Activated CD8-positive, alpha-beta memory T cell treated with anti-CD3 and anti-CD28 coated beads for 48 hours (primary cell): ENCODE data around the gene SCN1B.
A peak's percentile ranks its signal among the peaks of the same experiment; 100 is the strongest.
"Not testable (repeated sequence)": the region's sequence is repeated elsewhere in the genome, so short reads cannot be mapped to it uniquely, and the experiment has no call there.

Source experiments
- DNase-seq, 3 experiments: peaks; one replicate each; pipeline ENCODE4 v3.0.0-alpha.2; 2020; ENCODE audit warnings: low read depth in 2 of 3, low spot score in 2 of 3

The SCN1B gene

DNA sequence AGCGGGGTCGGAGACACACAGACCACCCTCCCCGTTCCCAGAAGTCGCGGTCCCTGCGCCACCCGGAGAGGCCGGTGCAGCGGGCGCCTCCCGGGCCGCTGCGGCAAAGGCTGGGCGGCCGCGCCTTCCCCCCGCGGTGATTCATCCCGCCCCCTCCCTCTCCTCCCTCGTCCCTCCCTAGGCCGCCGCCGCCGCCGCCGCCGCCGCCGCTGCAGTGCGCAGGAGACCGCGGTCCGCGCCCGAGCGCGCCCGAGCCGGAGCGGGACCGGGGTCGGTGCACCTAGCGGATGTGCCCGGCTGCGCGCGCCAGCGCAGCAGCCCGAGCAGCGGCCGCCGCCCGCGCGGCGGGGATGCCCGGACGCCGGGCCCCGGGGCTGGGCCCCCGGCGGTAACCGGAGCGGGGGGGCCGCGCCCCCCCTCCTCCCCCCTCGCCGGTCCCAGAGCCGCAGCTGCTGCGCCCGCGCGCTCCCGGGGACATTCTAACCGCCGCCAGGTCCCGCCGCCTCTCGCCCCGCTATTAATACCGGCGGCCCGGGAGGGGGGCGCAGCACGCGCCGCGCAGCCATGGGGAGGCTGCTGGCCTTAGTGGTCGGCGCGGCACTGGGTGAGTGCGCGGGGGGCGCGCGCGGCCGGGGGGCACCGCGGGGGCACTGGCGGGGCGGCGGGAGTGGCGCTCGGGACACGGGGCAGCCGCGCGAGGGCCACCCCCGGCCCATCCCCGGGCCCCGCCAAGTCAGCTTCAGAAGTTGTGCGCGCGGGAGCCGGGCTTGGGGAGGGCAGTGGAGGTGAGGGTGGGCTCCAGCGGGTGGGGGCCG is at the start of gene SCN1B:
SCN1B (plus strand) TSS at position 214 of the 815 bp plus-strand sequence; CDS start at position 565, 351 bp downstream.
- DNase-seq: peak in 2 of 3 experiments; percentile 51 to 56

DNA sequence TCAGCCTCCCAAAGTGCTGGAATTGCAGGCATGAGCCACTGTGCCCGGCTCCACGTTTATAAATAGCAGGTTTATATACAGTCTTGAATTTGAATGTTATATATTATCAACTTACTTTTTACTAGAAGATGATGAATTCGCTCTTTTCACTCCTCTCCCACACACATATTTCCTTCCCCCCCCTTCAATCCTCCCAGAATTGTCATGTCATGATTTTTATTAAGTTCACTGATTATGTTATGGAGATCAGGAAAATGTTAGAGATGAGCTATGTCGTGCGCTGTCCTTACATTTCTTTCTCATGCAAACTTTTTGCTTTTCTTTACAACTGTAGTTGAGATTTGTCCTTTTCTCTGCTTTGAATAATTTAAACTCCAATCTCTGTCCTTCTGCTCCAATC is 48.0 kb upstream of the SCN1B start:
- DNase-seq: no peak

DNA sequence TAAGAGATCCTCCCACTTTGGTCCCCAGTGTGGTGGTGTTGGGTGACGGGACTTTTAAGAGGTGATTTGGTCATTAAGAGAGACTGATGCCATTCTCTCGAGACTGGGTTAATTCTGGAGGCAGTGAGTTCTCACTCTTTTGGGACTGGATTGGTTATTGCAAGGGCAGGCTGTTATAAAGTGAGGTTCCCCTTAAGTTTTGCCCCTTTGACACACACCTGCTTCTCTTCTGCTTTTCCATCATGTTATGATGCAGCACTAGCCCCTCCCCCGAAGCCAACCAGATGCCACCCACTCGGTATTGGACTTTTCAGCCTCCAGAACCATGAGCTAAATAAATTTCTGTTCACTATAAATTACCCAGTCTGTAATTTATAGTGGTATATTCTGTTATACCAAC is 46.5 kb upstream of the SCN1B start:
- no peak for DNase-seq

DNA sequence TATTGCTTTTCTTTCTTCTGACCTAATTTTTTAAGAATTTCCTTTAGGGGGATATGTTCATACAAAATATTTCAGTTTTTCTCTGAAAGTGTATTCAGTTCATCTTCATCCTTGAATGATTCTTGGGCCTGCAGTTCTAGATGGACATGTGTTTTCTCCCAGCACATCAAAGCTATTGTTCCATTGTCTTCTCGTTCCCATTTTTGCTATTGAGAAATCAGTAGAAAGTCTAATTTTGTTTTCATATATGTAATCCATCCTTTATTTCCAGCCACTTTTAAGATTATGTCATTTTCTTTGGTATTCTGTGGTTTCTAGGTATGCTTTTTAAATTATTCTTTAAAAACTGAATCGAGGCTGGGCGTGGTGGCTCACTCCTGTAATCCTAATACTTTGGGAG is 46.0 kb upstream of the SCN1B start:
- DNase-seq: no peak

DNA sequence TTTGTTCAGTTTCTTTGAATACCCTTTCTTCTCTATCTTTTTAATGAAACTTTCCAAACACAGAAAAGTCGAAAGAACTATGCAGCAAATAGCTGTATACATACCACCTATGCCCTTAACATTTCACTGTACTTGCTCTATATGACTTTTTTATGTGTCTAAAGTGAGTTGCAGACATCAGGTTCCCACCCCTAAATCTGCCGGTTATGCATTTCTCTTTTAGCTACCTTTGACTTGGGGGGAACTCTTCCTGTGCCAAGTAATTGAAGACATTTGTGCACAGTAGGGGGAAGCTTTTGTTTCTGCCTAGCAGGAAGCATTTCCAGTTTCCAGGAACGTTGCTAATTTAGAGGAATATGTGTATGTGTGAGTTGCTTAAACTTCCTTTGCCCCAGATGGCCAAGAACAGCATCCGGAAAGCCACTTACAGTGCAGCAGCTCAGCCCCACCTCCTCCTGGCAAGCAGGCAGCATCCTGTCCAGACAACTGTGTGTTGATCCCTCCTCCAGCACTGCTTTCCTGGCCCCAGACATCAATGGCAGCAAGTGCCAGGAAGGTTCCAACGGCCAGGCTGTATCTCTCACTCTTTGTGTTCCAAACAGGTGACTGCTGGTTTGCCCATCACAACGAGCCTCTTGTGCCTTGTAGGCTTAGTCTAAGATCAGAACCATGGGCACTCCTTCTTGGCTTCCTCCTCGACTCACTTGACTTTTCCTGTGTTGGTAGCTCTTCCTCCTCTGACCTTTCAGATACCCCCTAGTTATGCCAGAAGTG is 44.8 kb upstream of the SCN1B start:
- no peak for DNase-seq

DNA sequence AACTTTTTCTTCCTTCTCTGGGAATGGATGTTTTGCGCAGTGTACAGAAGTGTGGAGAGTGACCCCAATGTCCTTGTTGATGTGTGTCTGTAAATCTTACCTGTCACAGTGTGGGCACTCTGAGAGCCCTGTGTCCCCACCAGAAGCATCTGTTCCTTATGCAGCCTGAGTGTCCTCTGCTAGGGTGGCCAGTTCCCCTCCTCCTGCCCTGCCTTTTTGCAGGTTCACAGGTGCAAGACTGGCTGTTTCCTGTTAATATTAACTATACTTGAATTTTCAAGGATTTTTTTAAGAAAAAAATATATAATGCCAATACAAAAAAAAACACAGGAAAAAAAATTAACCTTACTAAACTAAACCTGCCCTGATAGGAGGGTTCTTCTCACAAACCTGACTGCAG is 42.2 kb upstream of the SCN1B start:
- DNase-seq: no peak

DNA sequence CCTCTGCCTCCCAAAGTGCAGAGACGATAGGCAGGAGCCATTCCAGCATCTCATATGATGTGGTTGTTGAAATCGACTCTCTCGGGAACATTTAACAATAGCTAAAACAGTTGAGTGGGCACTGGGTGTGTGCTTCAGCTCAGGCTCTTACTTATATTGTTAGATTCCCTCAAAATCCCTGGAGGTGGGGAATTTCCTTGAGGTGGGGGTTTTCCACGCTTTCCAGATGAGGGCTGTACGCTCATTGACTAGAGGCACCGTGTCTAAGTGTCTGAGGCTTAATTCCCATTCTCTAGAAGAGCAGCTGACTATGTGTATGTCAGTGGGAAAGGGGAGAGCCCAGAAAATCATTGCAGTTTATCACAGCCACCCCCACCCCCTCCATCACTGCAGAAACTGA is 41.0 kb upstream of the SCN1B start:
- DNase-seq: no peak

DNA sequence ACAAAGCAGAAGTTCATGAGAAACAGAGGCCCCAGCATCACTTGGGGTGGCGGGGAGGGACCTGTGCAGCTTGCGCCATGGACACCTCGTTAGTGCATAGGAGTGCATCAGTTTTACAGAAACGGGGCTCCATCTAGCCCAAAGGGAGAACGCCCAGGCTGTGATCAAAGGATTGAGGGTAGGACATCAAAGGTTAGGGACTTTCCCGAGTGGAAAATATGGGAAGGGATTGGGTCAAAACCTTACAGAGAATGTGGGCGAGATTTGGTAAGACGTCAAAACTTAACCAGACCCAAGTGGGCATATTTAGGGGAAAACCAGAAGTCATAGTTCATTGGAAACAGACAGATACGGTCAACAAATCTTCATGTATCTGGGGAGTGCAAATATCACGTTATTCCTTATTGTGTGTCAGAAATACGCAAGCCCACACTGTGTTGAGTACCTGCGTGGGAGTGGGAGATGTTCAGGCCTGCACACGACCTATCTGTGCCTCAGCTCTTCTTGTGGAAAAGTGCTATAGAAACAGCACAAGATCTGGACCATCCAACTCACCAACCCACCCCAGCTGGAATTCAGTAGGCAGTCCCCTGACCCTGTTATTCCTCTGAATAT is 39.6 kb upstream of the SCN1B start:
- peak in 1 of 3 experiments; percentile 43 for DNase-seq

DNA sequence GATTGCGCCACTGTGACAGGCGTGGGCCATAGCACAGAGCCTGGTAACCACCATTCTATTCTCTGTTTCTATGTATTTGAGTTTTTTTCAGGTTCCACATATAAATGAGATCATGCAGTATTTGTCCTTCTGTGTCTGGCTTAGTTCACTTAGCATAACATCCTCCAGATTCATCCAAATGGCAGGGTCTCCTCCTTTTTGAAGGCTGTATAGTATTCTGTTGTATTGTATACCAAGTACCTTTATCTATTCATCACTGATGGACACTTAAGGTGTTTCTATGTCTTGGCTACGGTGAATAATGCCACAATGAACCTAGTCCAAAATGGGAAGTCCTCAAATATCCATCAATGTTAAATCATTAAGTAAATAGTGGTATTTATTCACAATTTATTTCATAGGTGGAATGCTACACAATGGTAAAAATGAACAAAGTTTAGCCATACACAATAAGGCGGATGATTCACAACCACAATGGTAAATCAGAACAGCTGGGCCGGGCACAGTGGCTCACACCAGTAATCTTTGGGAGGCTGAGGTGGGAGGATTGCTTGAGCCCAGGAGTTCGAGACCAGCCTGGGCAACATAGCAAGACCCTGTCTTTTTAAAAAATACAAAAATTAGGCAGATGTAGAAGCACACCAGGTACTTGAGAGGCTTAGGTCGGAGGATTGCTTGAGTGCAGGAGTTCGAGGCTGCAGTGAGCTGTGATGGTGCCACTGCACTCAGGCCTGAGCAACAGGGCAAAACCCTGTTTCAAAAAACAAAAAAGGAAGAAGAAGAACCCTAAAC is 38.5 kb upstream of the SCN1B start:
- no peak for DNase-seq

DNA sequence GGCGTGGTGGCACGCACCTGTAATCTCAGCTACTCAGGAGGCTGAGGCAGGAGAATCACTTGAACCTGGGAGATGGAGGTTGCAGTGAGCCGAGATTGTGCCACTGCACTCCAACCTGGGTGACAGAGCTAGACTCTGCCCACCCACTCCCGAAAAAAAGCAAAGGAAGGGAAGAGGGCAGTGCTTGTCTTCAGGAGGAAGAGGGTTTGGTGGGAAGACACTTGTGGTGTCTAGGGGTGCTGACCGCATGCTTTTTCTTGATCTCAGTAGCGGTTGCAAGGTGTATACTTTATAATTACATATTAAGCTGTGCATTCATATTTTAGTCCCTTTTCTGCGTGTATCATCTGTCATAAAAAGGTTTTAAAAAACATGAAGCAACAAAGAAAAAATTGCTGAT is 37.7 kb upstream of the SCN1B start:
- DNase-seq: not testable (repeated sequence)

DNA sequence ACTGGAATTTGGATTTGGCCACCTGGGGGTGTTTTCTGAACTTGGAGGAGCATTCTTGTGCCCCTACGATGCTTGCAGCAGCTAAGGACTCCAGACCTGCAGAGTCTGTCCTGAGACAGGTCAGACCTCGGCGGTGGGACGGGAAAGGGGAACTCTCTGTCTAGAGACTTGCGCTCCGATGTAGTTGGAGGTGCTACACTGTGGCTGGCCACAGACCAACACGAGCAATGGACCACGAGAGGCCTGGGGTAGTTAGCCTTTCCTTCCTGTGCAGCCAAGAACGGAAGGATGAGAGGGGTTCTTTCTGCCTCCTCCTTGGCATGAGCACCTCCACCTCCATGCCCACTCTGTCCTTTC is 36.0 kb upstream of the SCN1B start:
- no peak for DNase-seq

DNA sequence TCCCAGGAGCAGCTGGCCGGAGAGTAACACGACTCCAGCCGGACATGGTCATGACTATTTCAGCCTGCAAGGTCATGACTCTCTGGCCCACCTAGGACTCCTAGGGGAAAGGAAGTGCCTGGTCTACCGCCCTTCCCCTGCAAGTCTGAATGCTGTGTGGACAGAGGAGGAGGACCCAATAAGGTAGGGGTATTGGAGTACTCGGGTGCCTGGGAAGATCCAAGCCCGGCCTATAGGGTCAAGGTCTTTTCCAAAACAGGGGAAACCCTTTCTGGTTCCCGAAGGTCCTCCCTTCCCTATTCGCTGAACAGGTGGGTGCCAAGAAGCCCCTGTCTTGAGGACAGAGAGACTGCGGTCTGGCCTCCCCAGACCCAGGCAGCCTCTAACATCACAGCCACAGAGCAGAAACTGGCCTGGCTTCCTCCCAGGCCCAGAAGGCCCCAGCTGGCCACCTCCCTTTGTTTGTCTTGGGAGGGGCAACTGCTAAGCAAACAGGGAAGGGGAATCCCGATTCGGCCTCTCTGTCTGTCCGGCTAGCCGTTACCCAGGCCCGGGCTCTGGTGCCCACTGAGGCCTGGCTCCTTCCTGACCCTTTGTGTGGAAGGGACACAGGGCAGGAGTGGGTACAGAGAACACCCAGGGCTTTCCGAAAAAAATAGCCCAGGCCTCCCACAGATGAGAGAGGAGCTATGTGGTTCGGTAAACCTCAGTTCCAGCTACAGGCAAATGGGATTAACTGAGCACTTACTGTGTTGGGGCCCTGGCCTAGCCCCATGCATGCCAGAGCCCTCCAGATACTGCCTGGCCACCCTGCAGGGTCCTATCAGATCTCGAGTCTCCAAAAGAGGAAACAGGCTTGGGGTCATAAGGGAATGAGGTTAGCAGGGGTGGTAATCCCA is 35.4 kb upstream of the SCN1B start:
- no peak for DNase-seq

DNA sequence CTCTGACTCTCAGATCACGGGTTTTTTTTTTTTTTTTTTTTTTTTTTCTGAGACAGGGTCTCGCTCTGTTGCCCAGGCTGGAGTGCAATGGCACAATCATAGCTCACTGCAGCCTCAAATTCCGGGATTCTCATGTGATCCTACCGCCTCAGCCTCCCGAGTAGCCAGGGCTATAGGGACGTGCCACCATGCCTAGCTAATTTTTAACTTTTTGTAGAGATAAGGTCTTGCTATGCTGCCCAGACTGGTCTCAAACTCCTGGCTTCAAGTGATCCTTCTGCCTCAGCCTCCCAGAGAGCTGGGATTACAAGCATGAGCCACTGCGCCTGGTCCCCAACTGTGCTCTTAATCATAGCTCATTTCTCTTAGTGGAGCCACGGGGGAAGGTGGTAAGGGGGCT is 34.7 kb upstream of the SCN1B start:
- DNase-seq: no peak

DNA sequence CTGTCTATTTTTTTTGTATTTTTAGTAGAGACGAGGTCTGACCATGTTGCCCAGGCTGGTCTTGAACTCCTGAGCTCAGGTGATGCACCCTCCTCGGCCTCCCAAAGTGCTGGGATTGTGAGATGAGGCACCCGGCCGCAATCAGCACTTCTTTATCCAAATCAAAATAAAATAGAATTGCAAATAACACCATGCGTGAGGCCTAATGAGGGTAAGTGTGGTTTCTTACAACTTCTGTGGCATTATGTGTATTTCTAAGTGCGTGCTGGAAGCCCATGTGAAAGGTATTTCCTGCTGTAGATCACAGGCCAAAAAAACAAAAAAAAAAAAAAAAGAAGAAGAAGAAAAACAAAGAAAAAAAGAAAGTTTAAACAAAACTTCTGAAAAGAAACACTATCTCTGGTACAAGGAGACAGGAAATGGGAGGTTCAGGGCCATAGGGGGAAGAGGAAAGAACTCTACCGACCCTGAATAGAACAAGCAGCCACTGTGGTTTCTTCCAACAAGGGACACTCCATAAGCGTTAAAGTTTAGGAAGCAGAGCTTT is 33.1 kb upstream of the SCN1B start:
- DNase-seq: no peak

DNA sequence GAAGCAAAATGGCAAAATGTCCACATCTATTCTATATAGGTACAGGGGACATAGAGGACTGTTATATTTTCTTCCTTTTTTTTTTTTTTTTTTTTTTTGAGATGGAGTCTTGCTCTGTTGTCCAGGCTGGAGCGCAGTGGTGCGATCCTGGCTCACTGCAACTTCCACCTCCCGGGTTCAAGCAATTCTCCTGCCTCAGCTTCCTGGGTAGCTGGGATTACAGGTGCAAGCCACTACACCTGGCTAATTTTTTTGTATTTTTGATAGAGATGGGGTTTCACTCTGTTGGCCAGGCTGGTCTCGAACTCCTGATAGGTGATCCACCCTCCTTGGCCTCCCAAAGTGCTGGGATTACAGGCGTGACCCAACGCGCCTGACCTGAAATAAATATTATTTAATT is 32.0 kb upstream of the SCN1B start:
- not testable (repeated sequence) for DNase-seq

DNA sequence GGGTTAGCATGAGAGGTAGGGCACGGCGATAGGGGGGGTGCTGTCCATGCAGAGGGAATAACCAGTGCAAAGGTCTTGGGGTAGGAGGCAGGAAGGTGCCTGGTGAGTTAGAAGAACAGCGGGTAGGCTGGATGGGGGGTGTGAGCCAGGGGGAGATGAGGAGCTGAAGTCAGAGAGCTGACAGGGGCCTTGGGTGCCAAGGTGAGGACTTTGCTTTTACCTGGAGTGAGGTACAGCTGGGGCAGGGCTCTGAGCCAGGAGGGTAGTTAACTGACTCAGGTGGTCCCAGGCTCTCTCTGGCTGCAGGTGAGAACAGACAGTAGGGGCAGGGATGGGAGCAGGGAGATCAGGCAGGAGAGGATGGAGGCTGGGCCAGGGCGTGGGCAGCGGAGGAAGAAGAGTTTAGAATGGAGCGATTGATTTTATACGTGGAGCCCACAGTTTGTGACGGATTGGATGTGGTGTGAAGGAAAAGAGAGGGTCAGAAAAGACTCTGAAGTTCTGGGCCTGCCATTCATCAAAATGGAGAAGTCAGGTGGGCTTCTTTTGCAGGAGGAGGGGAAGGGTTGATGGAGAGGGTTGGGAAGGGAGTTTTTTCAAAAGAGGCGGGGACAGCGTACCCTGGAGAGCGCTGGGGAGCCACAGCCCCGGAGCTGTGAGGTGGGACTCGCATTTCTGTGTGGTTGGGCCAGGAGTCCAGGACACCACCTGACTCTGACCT is 31.3 kb upstream of the SCN1B start:
- no peak for DNase-seq

DNA sequence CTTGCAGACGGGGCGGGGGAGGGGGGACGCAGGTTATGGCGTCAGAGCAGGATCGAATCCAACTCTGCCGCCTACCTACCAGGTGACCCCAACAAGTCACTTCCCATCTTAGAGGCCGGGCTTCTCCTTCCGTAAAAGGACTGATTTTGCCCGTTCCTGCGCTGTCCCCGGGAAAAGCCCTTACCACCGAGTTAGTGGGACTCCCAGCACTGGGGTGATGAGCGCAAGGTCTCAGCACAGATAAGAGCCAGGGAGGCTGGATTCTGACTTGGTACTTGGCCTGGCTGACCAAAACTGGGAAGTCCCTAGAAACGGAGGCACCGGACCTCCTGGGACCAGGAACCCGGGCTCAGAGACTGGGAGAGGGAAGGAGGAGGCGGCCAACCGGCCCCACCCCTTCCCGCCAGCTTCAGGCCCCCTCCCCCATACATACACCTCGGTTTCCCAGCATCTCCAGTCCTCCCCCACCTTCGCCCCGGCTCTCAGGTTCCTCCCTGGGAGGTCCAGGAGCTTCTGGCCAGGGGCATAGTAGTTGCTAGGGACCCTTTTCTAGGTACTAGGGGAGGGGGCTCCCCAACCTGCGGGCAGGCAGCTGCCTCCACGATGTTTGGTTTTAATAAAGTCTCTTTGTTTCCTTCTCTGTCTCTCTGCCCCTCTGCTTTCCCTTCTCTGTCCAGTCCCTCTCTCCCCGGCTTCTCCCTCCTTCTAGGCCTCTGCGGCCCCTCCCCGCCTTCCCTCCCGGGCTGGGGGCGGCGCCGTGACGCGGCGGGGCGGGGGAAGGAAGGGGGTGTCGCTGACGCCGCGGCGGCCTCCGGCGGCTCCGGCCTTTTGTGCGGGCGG is 30.6 kb upstream of the SCN1B start, which contains the start of gene GRAMD1A:
GRAMD1A (plus strand) TSS at position 826 of the 840 bp plus-strand sequence. CDS start 156 bp downstream, outside the sequence.
- DNase-seq: peak in 2 of 3 experiments; percentile 45 to 76

DNA sequence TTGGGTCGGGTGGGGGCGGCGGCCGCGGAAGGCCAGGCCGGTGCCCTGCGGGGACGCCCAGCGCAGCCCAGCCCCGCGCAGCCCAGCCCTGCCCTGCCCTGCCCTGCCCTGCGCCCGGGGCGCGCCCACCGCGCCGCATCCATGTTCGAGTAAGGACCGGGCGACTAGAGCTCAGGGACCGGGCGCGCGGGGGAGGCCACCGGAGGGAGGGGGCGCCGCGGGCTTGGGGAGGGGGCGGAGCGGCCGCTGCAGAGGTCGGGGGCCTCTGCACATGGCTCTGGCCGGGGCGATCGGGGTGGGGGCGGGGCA is 30.0 kb upstream of the SCN1B start:
- DNase-seq: no peak
